ENCODE results near the gene ADGRA1.

GRCh38 chr10:133168617-133169031 lies 80.9 kb downstream of the ADGRA1 start:
- TF ChIP-seq POLR2A (IDR thresholded peaks at IDR 0.05; ENCODE audit: low read length) = no peak
- no peak for TF ChIP-seq RCOR1 (IDR thresholded peaks at IDR 0.05; ENCODE audit: low read depth, low read length)
- no peak for TF ChIP-seq CTCF (IDR thresholded peaks at IDR 0.05)
